Skeletal muscle satellite cell (primary cell): ENCODE data around the gene SOX30. TPM values are rescaled to one million over a fixed set of nuclear protein-coding genes. Genes with fewer than 3 reads are reported as not detected.
A peak's percentile ranks its signal among the peaks of the same experiment; 100 is the strongest.

Experiments
- H3K27me3 ChIP-seq: 2 replicates; pipeline ENCODE4 v1.7.0; 2013; ENCODE audit warnings: low read length; ENCODE audit not compliant: control insufficient read depth, insufficient read depth
- H3K36me3 ChIP-seq: 2 replicates; pipeline ENCODE4 v1.7.0; 2013; ENCODE audit warnings: mild to moderate bottlenecking, control low read depth, low read length; ENCODE audit not compliant: insufficient read depth
- H3K4me1 ChIP-seq: 2 replicates; pipeline ENCODE4 v1.7.0; 2013; ENCODE audit warnings: low read length; ENCODE audit not compliant: control insufficient read depth, insufficient read depth
- H3K4me2 ChIP-seq: 2 replicates; pipeline ENCODE4 v1.7.0; 2013; ENCODE audit warnings: mild to moderate bottlenecking, low read length
- H3K4me3 ChIP-seq: 2 replicates; pipeline ENCODE4 v1.7.0; 2013; ENCODE audit warnings: low read length
- H3K9ac ChIP-seq: 2 replicates; pipeline ENCODE4 v1.7.0; 2013; ENCODE audit warnings: mild to moderate bottlenecking, low read depth, low read length, moderate library complexity
- H3K9me3 ChIP-seq: replicated peaks from 2 replicates; pipeline ENCODE4 v1.7.0; 2013; ENCODE audit warnings: mild to moderate bottlenecking, control low read depth, low read length
- small RNA-seq: library from RNA; depleted of rRNA; stranded (forward); fragments of <200 nt; gene quantifications from one replicate; pipeline ENCODE3, GENCODE V24; 2012

SOX30 gene

GRCh38 chr5:157582731-157583620 lies 69.3 kb downstream of the SOX30 start:
- no peak overlapping the region for H3K4me3 ChIP-seq
- H3K27me3 ChIP-seq: no peaks in the 10 kb centered on the region
- no peaks in the 10 kb centered on the region for H3K36me3 ChIP-seq
- peaks cover 14% of the 10 kb centered on the region for H3K4me1 ChIP-seq
- H3K4me2 ChIP-seq: no peak overlapping the region
- H3K9ac ChIP-seq: no peak overlapping the region
- peaks cover 2% of the 10 kb centered on the region for H3K9me3 ChIP-seq

- Histone ChIP-seq H3K27me3 (no peaks in the 10 kb centered on the region), H3K9me3 (peaks cover 2% of the 10 kb centered on the region), H3K9ac (no peak overlapping the region), H3K4me3 (no peak overlapping the region), H3K4me2 (no peak overlapping the region), H3K36me3 (no peaks in the 10 kb centered on the region), H3K4me1 (peaks cover 14% of the 10 kb centered on the region)
Measured at GRCh38 chr5:157581901-157582300, 70.3 kb downstream of the SOX30 start.

DNA sequence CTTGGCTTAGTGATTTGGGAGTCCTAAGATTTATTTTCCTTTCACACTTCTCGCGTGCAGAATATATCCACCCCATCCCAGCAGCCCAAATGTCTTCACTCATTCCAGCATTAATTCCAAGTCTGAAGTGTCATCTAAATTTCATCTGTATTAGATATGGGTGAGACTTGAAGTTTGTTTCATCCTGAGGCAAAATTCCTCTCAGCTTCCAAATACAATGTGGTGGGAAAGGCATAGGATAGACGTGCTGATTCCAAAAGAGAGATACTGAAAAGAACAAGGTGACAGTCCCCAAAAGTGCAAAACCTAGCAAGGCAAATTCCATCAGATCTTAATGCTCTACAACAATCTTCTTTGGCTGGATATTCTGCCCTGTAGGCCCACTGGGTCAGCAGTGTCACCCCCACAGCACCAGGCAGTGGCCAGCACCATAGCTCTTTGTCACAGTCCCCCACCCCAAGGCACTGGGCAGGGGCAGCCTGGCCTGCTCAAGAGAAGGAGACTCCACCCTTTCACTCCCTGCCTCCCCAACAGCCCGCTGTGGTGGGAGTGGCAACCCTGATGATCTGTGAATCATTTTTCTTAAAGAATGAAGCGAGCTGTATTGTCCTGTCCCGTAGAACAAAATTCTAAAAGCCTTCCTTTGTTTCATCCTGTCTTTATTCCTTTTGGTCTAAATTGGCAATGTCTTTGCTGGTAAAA lies 74.0 kb downstream of the SOX30 start:
- Histone ChIP-seq H3K27me3 (no peaks in the 10 kb centered on the region), H3K4me1 (peaks cover 35% of the 10 kb centered on the region), H3K36me3 (no peaks in the 10 kb centered on the region), H3K4me2 (no peak overlapping the region), H3K9me3 (no peaks in the 10 kb centered on the region), H3K4me3 (no peak overlapping the region), H3K9ac (no peak overlapping the region)

DNA sequence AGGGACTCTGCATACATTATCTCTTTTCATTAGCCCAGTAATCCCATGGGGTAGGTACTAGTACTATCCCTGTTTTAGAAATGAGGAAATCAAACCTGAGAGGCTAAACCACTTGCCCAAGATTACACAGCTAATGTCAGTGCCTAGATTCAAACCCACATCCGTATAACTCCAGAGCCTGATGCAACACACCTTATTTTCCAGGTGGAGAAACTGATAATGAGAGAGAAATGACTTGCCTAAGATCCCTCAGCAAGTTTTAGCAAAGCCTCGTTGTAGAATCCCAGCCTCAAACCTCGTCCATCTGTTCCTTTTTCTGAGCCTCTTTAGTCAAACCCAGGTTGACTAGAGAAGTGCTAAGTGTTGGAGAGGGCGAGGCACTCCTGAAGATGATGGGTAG lies 75.6 kb downstream of the SOX30 start:
- Histone ChIP-seq H3K27me3 (no peaks in the 10 kb centered on the region), H3K36me3 (no peaks in the 10 kb centered on the region), H3K9ac (peak overlapping the region; percentile 90), H3K4me1 (peaks cover 30% of the 10 kb centered on the region), H3K9me3 (no peaks in the 10 kb centered on the region), H3K4me2 (peak overlapping the region; percentile 98), H3K4me3 (no peak overlapping the region)

Small RNAs within 50 kb of the gene (small RNA-seq; reads per million reads assigned to genes)
- gene RNU6-390P: not detected
